ENCODE results near the gene ELF4. TPM values are rescaled to one million over a fixed set of nuclear protein-coding genes. Genes with fewer than 3 reads are reported as not detected.

ELF4 gene
- total RNA-seq, 2 donors from 2014 or later: 6.5 to 6.9 TPM

GRCh38 chrX:130018143-130018542 lies 92.2 kb downstream of the ELF4 start:
- Histone ChIP-seq H3K36me3 (no peaks in the 10 kb centered on the region), H3K4me1 (replicated peaks) (no peaks in the 10 kb centered on the region), H3K27me3 (replicated peaks; ENCODE audit: insufficient read depth) (no peaks in the 10 kb centered on the region), H3K27ac (no peak overlapping the region), H3K4me3 (no peak overlapping the region), H3K9me3 (no peaks in the 10 kb centered on the region)
- DNase-seq (ENCODE audit: low spot score): no peak
- WGBS: 81% methylated on average over 1 of the region's 1 CpG
- TF ChIP-seq POLR2AphosphoS5 (IDR thresholded peaks at IDR 0.05) (no peak), POLR2A (IDR thresholded peaks at IDR 0.05) (no peak)
- intact Hi-C loops (cut with DNase I): no loop called here

GRCh38 chrX:130015181-130015580 lies 95.1 kb downstream of the ELF4 start:
- no peaks in the 10 kb centered on the region for H3K4me1 ChIP-seq (replicated peaks)
- no peak for TF ChIP-seq POLR2AphosphoS5 (IDR thresholded peaks at IDR 0.05)
- TF ChIP-seq CTCF (IDR thresholded peaks at IDR 0.05): no peak
- TF ChIP-seq POLR2A (IDR thresholded peaks at IDR 0.05): no peak
- no peaks in the 10 kb centered on the region for H3K9me3 ChIP-seq
- intact Hi-C loops (cut with DNase I): no loop called here
- H3K27me3 ChIP-seq (replicated peaks; ENCODE audit: insufficient read depth): no peaks in the 10 kb centered on the region
- DNase-seq (ENCODE audit: low spot score): no peak
- 96% methylated on average over 12 of the region's 15 CpGs for WGBS
- H3K4me3 ChIP-seq: no peak overlapping the region
- H3K27ac ChIP-seq: no peak overlapping the region
- H3K36me3 ChIP-seq: no peaks in the 10 kb centered on the region

Other genes with a start within 250 kb of the ELF4 start
- gene UTP14A, start 204.3 kb downstream of the ELF4 start, total RNA-seq: 10 to 100 TPM in 1 of 2 donors, 1 to 10 TPM in 1; 8.2 to 11.3 TPM
- gene BCORL1, start 127.9 kb downstream of the ELF4 start, total RNA-seq: 10 to 100 TPM in 1 of 2 donors, 1 to 10 TPM in 1; 4.4 to 25.2 TPM
- 10 to 100 TPM; 21.8 to 32.2 TPM for gene AIFM1, start 55.3 kb upstream of the ELF4 start, total RNA-seq
- under 1 TPM in 1 of 2 donors, not detected in 1; 0.62 TPM for gene RAB33A, start 61.5 kb upstream of the ELF4 start, total RNA-seq
- 10 to 100 TPM in 1 of 2 donors, 1 to 10 TPM in 1; 4.1 to 19.0 TPM for gene ZNF280C, start 158.4 kb upstream of the ELF4 start, total RNA-seq
- gene SLC25A14, start 229.4 kb upstream of the ELF4 start, total RNA-seq: 10 to 100 TPM; 11.2 to 18.6 TPM

Data from prostate gland (tissue), 2 donors.